Measurements from ENCODE around the gene TRAF3.

The TRAF3 gene

GRCh38 chr14:102897299-102898027, 120.2 kb downstream of the TRAF3 start:
- DNase-seq, result no peak

GRCh38 chr14:102898298-102898697, 121.0 kb downstream of the TRAF3 start:
- no peak for DNase-seq

GRCh38 chr14:102898776-102899515, 121.7 kb downstream of the TRAF3 start:
- DNase-seq, result no peak

- no peak for DNase-seq
These were observed 122.3 kb downstream of the TRAF3 start for GRCh38 chr14:102899516-102899900.

- no peak for DNase-seq
These were observed 123.7 kb downstream of the TRAF3 start for GRCh38 chr14:102900631-102901571.

GRCh38 chr14:102901633-102902032, 124.4 kb downstream of the TRAF3 start:
- DNase-seq, result no peak

- no peak for DNase-seq
These were observed 124.8 kb downstream of the TRAF3 start for GRCh38 chr14:102902086-102902485.

GRCh38 chr14:102902523-102903247, 125.4 kb downstream of the TRAF3 start:
- DNase-seq, result no peak

- DNase-seq, result no peak
These were observed 126.1 kb downstream of the TRAF3 start for GRCh38 chr14:102903248-102903888.

- DNase-seq, result no peak
These were observed 126.8 kb downstream of the TRAF3 start for GRCh38 chr14:102903889-102904512.

- no peak for DNase-seq
These were observed 128.2 kb downstream of the TRAF3 start for GRCh38 chr14:102905116-102906108.

- DNase-seq, result no peak
These were observed 129.5 kb downstream of the TRAF3 start for GRCh38 chr14:102906616-102907302.

- DNase-seq, result no peak
These were observed 130.1 kb downstream of the TRAF3 start for GRCh38 chr14:102907303-102907844.

GRCh38 chr14:102907980-102908730, 130.9 kb downstream of the TRAF3 start:
- DNase-seq, result no peak

- DNase-seq, result peak; percentile 45
These were observed 131.7 kb downstream of the TRAF3 start for GRCh38 chr14:102908766-102909455.

GRCh38 chr14:102909462-102909861, 132.2 kb downstream of the TRAF3 start:
- no peak for DNase-seq

GRCh38 chr14:102909911-102910310, 132.7 kb downstream of the TRAF3 start:
- no peak for DNase-seq

- no peak for DNase-seq
These were observed 133.2 kb downstream of the TRAF3 start for GRCh38 chr14:102910442-102910841.
